HepG2 (cell line): ENCODE data around the gene MEIOB. TPM values are rescaled to one million over a fixed set of nuclear protein-coding genes. Genes with fewer than 3 reads are reported as not detected.

Experiments used
- ATAC-seq: fragments of 200-7000 bp; cut with Tn5 transposase; 3 replicates; pipeline ENCODE4 v1.9.1; 2020; ENCODE audit warnings: mild to moderate bottlenecking, moderate library complexity
- BruUV-seq: library from RNA; stranded (reverse); fragments of 400-500 nt; replicated peaks from 2 replicates; lab custom pipeline; 2021; lab: Mats Ljungman, UMichigan
- CTCF ChIA-PET: fragments of 300-600 bp; formaldehyde crosslinking; extraction: SDS; loops from one replicate; lab custom pipeline; 2021; ENCODE audit warnings: low total read pairs, inconsistent platforms, low intra/inter-chr PET ratio; lab: Yijun Ruan, JAX
- POLR2A ChIA-PET: fragments of 350-600 bp; sonication (Branson Sonifier 250); formaldehyde crosslinking; loops from one replicate; lab custom pipeline; 2020; ENCODE audit warnings: antibody characterized with exemption, inconsistent platforms; lab: Yijun Ruan, JAX
- DNase-seq: peaks from one replicate; pipeline ENCODE4 v3.0.0-alpha.2; 2015; ENCODE audit warnings: low spot score
- FAIRE-seq: peaks from 3 replicates; lab custom pipeline; 2011; peaks lifted over from hg19 to GRCh38; lab: Jason Lieb, UNC
- H2AFZ ChIP-seq: one replicate; pipeline ENCODE4 v1.6.1; 2011; ENCODE audit warnings: low read length, inconsistent platforms
- H3K27ac ChIP-seq: fragments of 300-600 bp; 3 replicates; pipeline ENCODE4 v1.8.0; 2011; ENCODE audit warnings: mixed run types, mild to moderate bottlenecking, mixed read lengths, low read length, inconsistent platforms; ENCODE audit not compliant: insufficient read depth; ENCODE audit errors: extremely low read length
- H3K27me3 ChIP-seq, 2 experiments: fragments of 200-600 bp in 1 of 2; 2 replicates in 1 of 2; 3 replicates in 1 of 2; pipeline versions ENCODE4 v1.6.0 to v1.8.0; 2011; ENCODE audit warnings: low read length in 2 of 2, mild to moderate bottlenecking in 2 of 2, moderate library complexity in 2 of 2, inconsistent platforms in 1 of 2; ENCODE audit not compliant: insufficient read depth in 2 of 2, control insufficient read depth in 1 of 2
- H3K36me3 ChIP-seq, 2 experiments: fragments of 200-600 bp in 1 of 2; replicated peaks in 1 of 2; 2 replicates in 1 of 2; 3 replicates in 1 of 2; pipeline versions ENCODE4 v1.5.1 to v1.8.0; 2011; ENCODE audit warnings: low read length in 2 of 2, inconsistent platforms in 1 of 2; ENCODE audit not compliant: insufficient read depth in 2 of 2, control insufficient read depth in 1 of 2
- H3K4me1 ChIP-seq: 2 replicates; pipeline ENCODE4 v1.5.1; 2012; ENCODE audit warnings: low read length, inconsistent platforms; ENCODE audit not compliant: insufficient read depth
- H3K4me2 ChIP-seq: 2 replicates; pipeline ENCODE4 v1.6.0; 2011; ENCODE audit warnings: low read depth, low read length, inconsistent platforms
- H3K4me3 ChIP-seq, 3 experiments: fragments of 200-600 bp in 1 of 3; sonication (generic), shearing (Covaris generic) in 1 of 3; replicated peaks in 1 of 3; 2 replicates each; pipeline ENCODE4 v1.5.1; 2011 to 2016; ENCODE audit warnings: low read length in 3 of 3, inconsistent platforms in 2 of 3, low read depth in 2 of 3, mild to moderate bottlenecking in 2 of 3, control low read depth in 1 of 3, mixed read lengths in 1 of 3; ENCODE audit not compliant: insufficient read depth in 1 of 3
- H3K79me2 ChIP-seq: one replicate; pipeline ENCODE4 v1.6.1; 2011; ENCODE audit warnings: low read length, inconsistent platforms; ENCODE audit not compliant: insufficient read depth
- H3K9ac ChIP-seq: 2 replicates; pipeline ENCODE4 v1.6.0; 2011; ENCODE audit warnings: mild to moderate bottlenecking, low read depth, low read length, inconsistent platforms; ENCODE audit not compliant: insufficient read depth
- H3K9me3 ChIP-seq: 2 replicates; pipeline ENCODE4 v1.5.1; 2012; ENCODE audit warnings: mild to moderate bottlenecking, low read length
- H4K20me1 ChIP-seq: 2 replicates; pipeline ENCODE4 v1.6.0; 2011; ENCODE audit warnings: inconsistent platforms, mild to moderate bottlenecking, low read length, moderate library complexity; ENCODE audit not compliant: insufficient read depth
- CREBL2 ChIP-seq: sonication (generic); formaldehyde crosslinking; IDR thresholded peaks from 2 replicates; pipeline ENCODE4 v1.8.1; 2023; ENCODE audit warnings: missing genetic modification reagents, mild to moderate bottlenecking, borderline replicate concordance
- FOXK2 ChIP-seq: fragments of 450-650 bp; IDR thresholded peaks from 2 replicates; pipeline ENCODE4 v1.6.1; 2016
- HNF4A ChIP-seq: sonication (generic); formaldehyde crosslinking; IDR thresholded peaks from 2 replicates; pipeline ENCODE4 v1.4.0; 2020; ENCODE audit warnings: missing genetic modification reagents
- KLF6 ChIP-seq: IDR thresholded peaks from 2 replicates; pipeline ENCODE4 v1.8.0; 2016; ENCODE audit warnings: missing biosample characterization, missing genetic modification reagents
- MAX ChIP-seq: IDR thresholded peaks from 2 replicates; pipeline ENCODE4 v1.6.1; 2012; ENCODE audit warnings: inconsistent platforms
- NR1H2 ChIP-seq: sonication (generic); formaldehyde crosslinking; IDR thresholded peaks from 2 replicates; pipeline ENCODE4 v1.8.1; 2022; ENCODE audit warnings: low read depth, missing genetic modification reagents, borderline replicate concordance
- NR2F6 ChIP-seq, 2 experiments: IDR thresholded peaks; 2 replicates each; pipeline ENCODE4 v1.6.1; 2016; ENCODE audit warnings: antibody characterized with exemption in 1 of 2, mild to moderate bottlenecking in 1 of 2
- SPEN ChIP-seq: sonication (generic); formaldehyde crosslinking; IDR thresholded peaks from 2 replicates; pipeline ENCODE4 v1.5.1; 2020; ENCODE audit warnings: low read depth, mild to moderate bottlenecking, missing genetic modification reagents
- ZFP62 ChIP-seq: sonication (generic); formaldehyde crosslinking; IDR thresholded peaks from 2 replicates; pipeline ENCODE4 v1.4.0; 2020; ENCODE audit warnings: missing genetic modification reagents
- ZNF776 ChIP-seq: sonication (generic); formaldehyde crosslinking; IDR thresholded peaks from 2 replicates; pipeline ENCODE4 v1.4.0; 2020; ENCODE audit warnings: mild to moderate bottlenecking, missing genetic modification reagents
- WGBS: methylation state at CpG from one replicate; pipeline ENCODE4 v1.1.6; 2017; ENCODE audit warnings: low lambda C conversion rate; 5-methylcytosine and 5-hydroxymethylcytosine counted together
- in situ Hi-C: cut with HindIII; loops from 2 replicates; pipeline ENCODE4 v1.10.0; 2017; ENCODE audit warnings: low pct_unique_long_range_greater_than_20kb; ENCODE audit not compliant: extremely low pct_ligation_motif_present
- intact Hi-C: fragments of 100-400 bp; cut with micrococcal nuclease; formaldehyde crosslinking; loops from one replicate; pipeline ENCODE4 v1.10.0; 2022; ENCODE audit not compliant: unreplicated experiment
- polyA plus RNA-seq, 8 experiments: library from polyadenylated mRNA; depleted of rRNA in 3 of 8; stranded (reverse) in 7 of 8; unstranded in 1 of 8; fragments of >200 nt; fragmentation: Illumina TruSeq in 4 of 8; extraction: Trizol in 4 of 8; gene quantifications; 2 replicates each; pipeline versions ENCODE4 v1.2.1 to v1.2.3, GENCODE V29; 2011 to 2016; ENCODE audit warnings: low read depth in 4 of 8, missing spikeins in 1 of 8, mixed read lengths in 1 of 8; ENCODE audit not compliant: insufficient read depth in 1 of 8
- total RNA-seq, 5 experiments: library from RNA; depleted of rRNA; stranded (reverse); fragments of >200 nt; fragmentation: Illumina TruSeq; extraction: Trizol; gene quantifications; 2 replicates each; pipeline ENCODE4 v1.2.3, GENCODE V29; 2016; ENCODE audit warnings: low read depth in 1 of 5
- TF ChIP-seq, protein P1 (sequence below): sonication (generic); formaldehyde crosslinking; IDR thresholded peaks from 2 replicates; pipeline ENCODE4 v1.5.1; 2020; ENCODE audit warnings: missing genetic modification reagents, mild to moderate bottlenecking, borderline replicate concordance
- TF ChIP-seq, protein P2 (sequence below): sonication (generic); formaldehyde crosslinking; IDR thresholded peaks from 2 replicates; pipeline ENCODE4 v1.4.0; 2020; ENCODE audit warnings: low read depth, mild to moderate bottlenecking, missing genetic modification reagents
- TF ChIP-seq, protein P3 (sequence below): IDR thresholded peaks from 2 replicates; pipeline ENCODE4 v1.4.0; 2020; ENCODE audit warnings: mild to moderate bottlenecking, missing genetic modification reagents

Gene MEIOB
- total and polyA plus RNA-seq, 2 of the 13 experiments (the other 11 are each of a cell fraction or from before 2014, with no cell fraction given) = 0.17 TPM; not detected in 1

GRCh38 chr16:1903845-1904840, 32.2 kb upstream of the MEIOB start:
- DNase-seq = no peak
- H3K4me3 ChIP-seq = no peak overlapping the region
- no peaks in the 10 kb centered on the region for H3K79me2 ChIP-seq
- no peak overlapping the region for H3K4me2 ChIP-seq
- intact Hi-C loops (no loop called here), in situ Hi-C loops (no loop called here)
- peaks cover 12% of the 10 kb centered on the region for H3K4me1 ChIP-seq
- H3K27me3 ChIP-seq = peaks cover 20 to 69% of the 10 kb centered on the region in 2 experiments
- TF ChIP-seq, protein P1, sequence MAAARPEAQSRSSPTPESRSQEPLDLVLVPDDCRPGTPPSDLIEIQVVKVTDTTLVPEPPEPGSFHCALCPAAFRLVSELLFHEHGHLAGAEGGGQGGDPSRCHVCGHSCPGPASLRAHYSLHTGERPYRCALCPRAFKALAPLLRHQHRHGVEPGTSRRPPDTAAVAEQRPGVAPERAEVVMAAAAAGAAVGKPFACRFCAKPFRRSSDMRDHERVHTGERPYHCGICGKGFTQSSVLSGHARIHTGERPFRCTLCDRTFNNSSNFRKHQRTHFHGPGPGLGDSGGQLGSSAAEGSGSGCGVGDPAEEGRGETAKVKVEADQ (CRISPR knock-in tag) = no peak
- TF ChIP-seq ZFP62 (CRISPR knock-in tag) = no peak
- TF ChIP-seq KLF6 (CRISPR knock-in tag) = no peak
- no peak for TF ChIP-seq FOXK2
- TF ChIP-seq NR2F6 (IDR thresholded peaks at IDR 0.05) = no peak
- no peak for TF ChIP-seq NR2F6 (CRISPR knock-in tag; IDR thresholded peaks at IDR 0.05)
- no peak for TF ChIP-seq MAX
- TF ChIP-seq, protein P2, sequence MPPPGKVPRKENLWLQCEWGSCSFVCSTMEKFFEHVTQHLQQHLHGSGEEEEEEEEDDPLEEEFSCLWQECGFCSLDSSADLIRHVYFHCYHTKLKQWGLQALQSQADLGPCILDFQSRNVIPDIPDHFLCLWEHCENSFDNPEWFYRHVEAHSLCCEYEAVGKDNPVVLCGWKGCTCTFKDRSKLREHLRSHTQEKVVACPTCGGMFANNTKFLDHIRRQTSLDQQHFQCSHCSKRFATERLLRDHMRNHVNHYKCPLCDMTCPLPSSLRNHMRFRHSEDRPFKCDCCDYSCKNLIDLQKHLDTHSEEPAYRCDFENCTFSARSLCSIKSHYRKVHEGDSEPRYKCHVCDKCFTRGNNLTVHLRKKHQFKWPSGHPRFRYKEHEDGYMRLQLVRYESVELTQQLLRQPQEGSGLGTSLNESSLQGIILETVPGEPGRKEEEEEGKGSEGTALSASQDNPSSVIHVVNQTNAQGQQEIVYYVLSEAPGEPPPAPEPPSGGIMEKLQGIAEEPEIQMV = no peak
- TF ChIP-seq NR1H2 (CRISPR knock-in tag) = no peak
- TF ChIP-seq SPEN (CRISPR knock-in tag) = no peak
- no peak for TF ChIP-seq HNF4A
- no peak for TF ChIP-seq ZNF776
- no peak for TF ChIP-seq CREBL2 (CRISPR knock-in tag)
- TF ChIP-seq, protein P3, sequence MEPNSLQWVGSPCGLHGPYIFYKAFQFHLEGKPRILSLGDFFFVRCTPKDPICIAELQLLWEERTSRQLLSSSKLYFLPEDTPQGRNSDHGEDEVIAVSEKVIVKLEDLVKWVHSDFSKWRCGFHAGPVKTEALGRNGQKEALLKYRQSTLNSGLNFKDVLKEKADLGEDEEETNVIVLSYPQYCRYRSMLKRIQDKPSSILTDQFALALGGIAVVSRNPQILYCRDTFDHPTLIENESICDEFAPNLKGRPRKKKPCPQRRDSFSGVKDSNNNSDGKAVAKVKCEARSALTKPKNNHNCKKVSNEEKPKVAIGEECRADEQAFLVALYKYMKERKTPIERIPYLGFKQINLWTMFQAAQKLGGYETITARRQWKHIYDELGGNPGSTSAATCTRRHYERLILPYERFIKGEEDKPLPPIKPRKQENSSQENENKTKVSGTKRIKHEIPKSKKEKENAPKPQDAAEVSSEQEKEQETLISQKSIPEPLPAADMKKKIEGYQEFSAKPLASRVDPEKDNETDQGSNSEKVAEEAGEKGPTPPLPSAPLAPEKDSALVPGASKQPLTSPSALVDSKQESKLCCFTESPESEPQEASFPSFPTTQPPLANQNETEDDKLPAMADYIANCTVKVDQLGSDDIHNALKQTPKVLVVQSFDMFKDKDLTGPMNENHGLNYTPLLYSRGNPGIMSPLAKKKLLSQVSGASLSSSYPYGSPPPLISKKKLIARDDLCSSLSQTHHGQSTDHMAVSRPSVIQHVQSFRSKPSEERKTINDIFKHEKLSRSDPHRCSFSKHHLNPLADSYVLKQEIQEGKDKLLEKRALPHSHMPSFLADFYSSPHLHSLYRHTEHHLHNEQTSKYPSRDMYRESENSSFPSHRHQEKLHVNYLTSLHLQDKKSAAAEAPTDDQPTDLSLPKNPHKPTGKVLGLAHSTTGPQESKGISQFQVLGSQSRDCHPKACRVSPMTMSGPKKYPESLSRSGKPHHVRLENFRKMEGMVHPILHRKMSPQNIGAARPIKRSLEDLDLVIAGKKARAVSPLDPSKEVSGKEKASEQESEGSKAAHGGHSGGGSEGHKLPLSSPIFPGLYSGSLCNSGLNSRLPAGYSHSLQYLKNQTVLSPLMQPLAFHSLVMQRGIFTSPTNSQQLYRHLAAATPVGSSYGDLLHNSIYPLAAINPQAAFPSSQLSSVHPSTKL (CRISPR knock-in tag) = no peak
- H3K27ac ChIP-seq = no peak overlapping the region
- ATAC-seq = no peak
- H3K9me3 ChIP-seq = no peaks in the 10 kb centered on the region
- no peaks in the 10 kb centered on the region for H4K20me1 ChIP-seq
- ChIA-PET POLR2A (no interaction called here), CTCF (no interaction called here)
- no peak overlapping the region for H2AFZ ChIP-seq
- 33% methylated on average over 10 of the region's 22 CpGs for WGBS
- no peaks in the 10 kb centered on the region for H3K36me3 ChIP-seq
- no peak for FAIRE-seq
- no peak overlapping the region for H3K9ac ChIP-seq
- BruUV-seq = no TSS peak
